GM23248 (cell line): ENCODE data around the gene DTX4. TPM values are rescaled to one million over a fixed set of nuclear protein-coding genes. Genes with fewer than 3 reads are reported as not detected.

Experiments
- DNase-seq: peaks from one replicate; pipeline ENCODE4 v3.0.0-alpha.2; 2015
- H2AFZ ChIP-seq: fragments of 200-600 bp; sonication (generic); 2 replicates; pipeline ENCODE4 v1.6.1; 2016; ENCODE audit warnings: antibody characterized with exemption
- H3F3A ChIP-seq: fragments of 200-600 bp; sonication (generic); 2 replicates; pipeline ENCODE4 v1.6.1; 2016; ENCODE audit warnings: mild to moderate bottlenecking, antibody characterized with exemption, mixed run types; ENCODE audit not compliant: insufficient read depth
- H3K27ac ChIP-seq: fragments of 200-600 bp; sonication (generic); 2 replicates; pipeline ENCODE4 v1.5.1; 2016; ENCODE audit warnings: mild to moderate bottlenecking
- H3K27me3 ChIP-seq: fragments of 200-600 bp; sonication (generic); replicated peaks from 2 replicates; pipeline ENCODE4 v1.6.1; 2016; ENCODE audit warnings: mild to moderate bottlenecking; ENCODE audit not compliant: insufficient read depth
- H3K36me3 ChIP-seq: fragments of 200-600 bp; sonication (generic); 2 replicates; pipeline ENCODE4 v1.6.1; 2016; ENCODE audit warnings: low read depth, mild to moderate bottlenecking
- H3K4me1 ChIP-seq: fragments of 200-600 bp; sonication (generic); 2 replicates; pipeline ENCODE4 v1.6.1; 2016; ENCODE audit warnings: mild to moderate bottlenecking; ENCODE audit not compliant: insufficient read depth
- H3K4me2 ChIP-seq: fragments of 200-600 bp; sonication (generic); one replicate; pipeline ENCODE4 v1.6.1; 2016; ENCODE audit warnings: mild to moderate bottlenecking; ENCODE audit not compliant: unreplicated experiment
- H3K4me3 ChIP-seq: fragments of 200-600 bp; sonication (generic); 2 replicates; pipeline ENCODE4 v1.5.1; 2016; ENCODE audit warnings: mild to moderate bottlenecking
- H3K79me2 ChIP-seq: fragments of 200-600 bp; sonication (generic); 2 replicates; pipeline ENCODE4 v1.6.1; 2016; ENCODE audit warnings: mild to moderate bottlenecking; ENCODE audit not compliant: insufficient read depth
- H3K9ac ChIP-seq: fragments of 200-600 bp; sonication (generic); 2 replicates; pipeline ENCODE4 v1.6.1; 2016; ENCODE audit warnings: mild to moderate bottlenecking
- H3K9me2 ChIP-seq: fragments of 200-600 bp; sonication (generic); 2 replicates; pipeline ENCODE4 v1.6.1; 2016; ENCODE audit warnings: mixed run types, mild to moderate bottlenecking, moderate library complexity; ENCODE audit not compliant: insufficient read depth
- H3K9me3 ChIP-seq: fragments of 200-600 bp; sonication (generic); one replicate; pipeline ENCODE4 v1.6.1; 2017; ENCODE audit warnings: low read depth
- H4K20me1 ChIP-seq: fragments of 200-600 bp; sonication (generic); 2 replicates; pipeline ENCODE4 v1.6.0; 2016; ENCODE audit not compliant: insufficient read depth
- EZH2 ChIP-seq: fragments of 200-600 bp; sonication (generic); IDR thresholded peaks from 2 replicates; pipeline ENCODE4 v1.6.1; 2018; ENCODE audit warnings: antibody characterized with exemption, mild to moderate bottlenecking; ENCODE audit not compliant: insufficient read depth, poor library complexity, severe bottlenecking
- EZH2phosphoT487 ChIP-seq: fragments of 200-600 bp; sonication (generic); IDR thresholded peaks from 2 replicates; pipeline ENCODE4 v1.6.1; 2018; ENCODE audit warnings: antibody characterized with exemption, moderate library complexity, mild to moderate bottlenecking, low read depth; ENCODE audit not compliant: insufficient read depth
- WGBS, 2 experiments: methylation state at CpG; one replicate each; pipeline ENCODE4 v1.1.6; 2015 to 2017; ENCODE audit warnings: low lambda C conversion rate in 2 of 2, low coverage in 1 of 2; ENCODE audit errors: missing lambda C conversion rate in 2 of 2; 5-methylcytosine and 5-hydroxymethylcytosine counted together
- in situ Hi-C: fragments of 300-500 bp; cut with MboI; formaldehyde crosslinking; loops from 2 replicates; pipeline ENCODE4 v1.15.0; 2020
- polyA plus RNA-seq: library from polyadenylated mRNA; unstranded; fragments of >200 nt; fragmentation: Nextera tagmentation; extraction: Ambion mirVana; gene quantifications from 2 replicates; pipeline ENCODE4 v1.2.1, GENCODE V29; 2016
- total RNA-seq: library from RNA; depleted of rRNA; stranded (reverse); fragments of >200 nt; shearing (Covaris generic); gene quantifications from 2 replicates; pipeline ENCODE4 v1.2.3, GENCODE V29; 2014

The DTX4 gene
- total and polyA plus RNA-seq, 2 experiments from 2014 or later: 0.16 to 0.22 TPM

DNA sequence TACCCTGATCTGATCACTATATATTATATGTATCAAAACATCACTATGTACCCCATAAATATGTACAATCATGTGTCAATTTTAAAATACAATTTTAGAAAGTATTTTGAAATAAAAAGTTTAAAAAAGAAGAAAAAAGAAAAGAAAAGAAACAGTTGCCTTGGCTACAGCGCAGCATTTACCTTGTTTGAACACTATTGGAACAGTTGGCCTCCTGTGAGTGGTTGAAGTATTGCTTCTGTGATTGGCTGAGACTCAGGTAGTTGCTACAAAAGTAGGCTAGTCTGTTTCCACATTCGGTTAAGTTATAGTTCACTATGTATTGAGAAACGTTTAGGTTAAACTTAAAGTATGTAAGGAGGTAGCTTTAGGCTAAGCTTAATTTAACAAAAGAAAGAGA, 7.9 kb upstream of the DTX4 start:
- TF ChIP-seq EZH2 (no peak), EZH2phosphoT487 (no peak)

DNA sequence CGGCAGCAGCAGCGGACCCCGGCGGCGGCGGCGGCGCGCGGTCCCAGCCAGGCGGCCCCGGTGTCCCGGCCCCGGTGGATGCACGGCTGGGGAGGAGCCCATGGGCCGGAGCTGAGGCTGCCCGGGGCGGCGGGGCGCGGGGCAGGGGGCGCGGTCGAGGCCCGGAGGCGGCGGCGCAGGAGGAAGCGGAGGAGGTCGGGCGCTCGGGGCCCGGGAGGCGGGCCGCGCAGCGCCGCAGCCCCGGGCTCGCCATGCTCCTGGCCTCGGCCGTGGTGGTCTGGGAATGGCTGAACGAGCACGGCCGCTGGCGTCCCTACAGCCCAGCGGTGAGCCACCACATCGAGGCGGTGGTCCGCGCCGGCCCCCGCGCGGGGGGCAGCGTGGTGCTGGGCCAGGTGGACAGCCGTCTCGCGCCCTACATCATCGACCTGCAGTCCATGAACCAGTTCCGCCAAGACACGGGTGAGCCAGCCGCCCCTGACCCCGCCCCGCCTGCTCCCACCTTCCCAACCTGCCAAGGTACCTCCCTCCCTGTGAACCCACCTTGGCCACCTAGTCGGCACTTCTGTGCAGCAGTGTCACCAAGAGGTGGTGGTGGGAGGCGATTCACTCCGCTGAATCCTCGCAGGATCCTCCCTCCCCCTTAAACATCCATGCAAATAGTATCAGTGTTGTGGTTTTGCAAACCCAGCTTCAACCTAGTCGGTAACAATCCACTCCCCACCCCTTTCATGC, 580 bp downstream of the DTX4 start:
- H3K9ac ChIP-seq: no peak overlapping the region
- TF ChIP-seq EZH2 (no peak), EZH2phosphoT487 (no peak)
- in situ Hi-C loops: no loop called here
- H3K4me1 ChIP-seq: peaks cover 12% of the 10 kb centered on the region
- DNase-seq: peak; percentile 42
- no peaks in the 10 kb centered on the region for H4K20me1 ChIP-seq
- H3K4me3 ChIP-seq: peak overlapping the region; percentile 74
- 0 out of 2 replicates have a peak, but pooled peaks cover 7% of the 10 kb centered on the region for H3F3A ChIP-seq
- no peak overlapping the region for H3K27ac ChIP-seq
- WGBS, 2 experiments: 2 to 4% methylated on average over 17 to 27 of the region's 70 CpGs
- H3K27me3 ChIP-seq: peaks cover 14% of the 10 kb centered on the region; the same call in 1 of the 2 replicates
- H3K9me2 ChIP-seq: no peaks in the 10 kb centered on the region
- H3K9me3 ChIP-seq: no peaks in the 10 kb centered on the region
- H2AFZ ChIP-seq: peak overlapping the region; percentile 81
- peak overlapping the region; percentile 93 for H3K4me2 ChIP-seq
- H3K79me2 ChIP-seq: no peaks in the 10 kb centered on the region
- no peaks in the 10 kb centered on the region for H3K36me3 ChIP-seq

More for the DNA sequence above, 7.9 kb upstream of the DTX4 start:
- WGBS, 2 experiments: 60 to 71% methylated on average over 3 of the region's 3 CpGs
- in situ Hi-C loops: no loop called here
- Histone ChIP-seq H3F3A (no peaks in the 10 kb centered on the region), H3K9me3 (no peaks in the 10 kb centered on the region), H4K20me1 (no peaks in the 10 kb centered on the region), H3K27ac (no peak overlapping the region), H2AFZ (no peak overlapping the region), H3K9me2 (no peaks in the 10 kb centered on the region), H3K4me1 (no peaks in the 10 kb centered on the region), H3K36me3 (no peaks in the 10 kb centered on the region), H3K9ac (no peak overlapping the region), H3K4me3 (no peak overlapping the region), H3K4me2 (no peak overlapping the region), H3K27me3 (peaks cover 55% of the 10 kb centered on the region), H3K79me2 (no peaks in the 10 kb centered on the region)
- no peak for DNase-seq

- Histone ChIP-seq H3K4me2 (peak overlapping the region; percentile 93), H3K36me3 (no peaks in the 10 kb centered on the region), H4K20me1 (no peaks in the 10 kb centered on the region), H3K4me3 (peak overlapping the region; percentile 74), H2AFZ (peak overlapping the region; percentile 69), H3K4me1 (peaks cover 12% of the 10 kb centered on the region), H3K79me2 (no peaks in the 10 kb centered on the region), H3K27me3 (0 out of 2 replicates have a peak, but pooled peaks cover 9% of the 10 kb centered on the region), H3K9me2 (no peaks in the 10 kb centered on the region), H3F3A (0 out of 2 replicates have a peak, but pooled peaks cover 7% of the 10 kb centered on the region), H3K27ac (no peak overlapping the region), H3K9ac (no peak overlapping the region), H3K9me3 (no peaks in the 10 kb centered on the region)
- WGBS, 2 experiments: 4 to 6% methylated on average over 35 to 37 of the region's 37 CpGs
- DNase-seq: peak; percentile 49
- no peak for TF ChIP-seq EZH2phosphoT487
- peak; percentile 84 for TF ChIP-seq EZH2
- in situ Hi-C loops: no loop called here
These were observed 1.4 kb downstream of the DTX4 start for GRCh38 chr11:59173080-59173963.

GRCh38 chr11:59173964-59174663, 2.2 kb downstream of the DTX4 start:
- Histone ChIP-seq H3K4me1 (peaks cover 12% of the 10 kb centered on the region), H2AFZ (no peak overlapping the region; the same call in 1 of the 2 replicates), H3K9me3 (no peaks in the 10 kb centered on the region), H3K27me3 (0 out of 2 replicates have a peak, but pooled peaks cover 9% of the 10 kb centered on the region), H3K27ac (no peak overlapping the region), H3K4me3 (no peak overlapping the region), H3K4me2 (peak overlapping the region; percentile 93), H4K20me1 (no peaks in the 10 kb centered on the region), H3K9ac (no peak overlapping the region), H3K36me3 (no peaks in the 10 kb centered on the region), H3K79me2 (no peaks in the 10 kb centered on the region), H3F3A (0 out of 2 replicates have a peak, but pooled peaks cover 7% of the 10 kb centered on the region), H3K9me2 (no peaks in the 10 kb centered on the region)
- peak; percentile 23 for DNase-seq
- WGBS, 2 experiments: 31 to 41% methylated on average over 5 to 7 of the region's 7 CpGs
- in situ Hi-C loops: no loop called here
- no peak for TF ChIP-seq EZH2phosphoT487
- no peak for TF ChIP-seq EZH2
